IMR-90 (cell line): ENCODE measurements around the gene C18orf32. TPM values are rescaled to one million over a fixed set of nuclear protein-coding genes. Genes with fewer than 3 reads are reported as not detected.

ENCODE experiments used
- ATAC-seq: fragments of 200-7000 bp; cut with Tn5 transposase; 2 replicates; pipeline ENCODE4 v1.9.1; 2020; ENCODE audit warnings: low read depth, mild to moderate bottlenecking, moderate library complexity
- BruUV-seq: library from RNA; stranded (reverse); fragments of 400-500 nt; replicated peaks from 2 replicates; lab custom pipeline; 2021; lab: Mats Ljungman, UMichigan
- CTCF ChIA-PET: fragments of 300-600 bp; formaldehyde crosslinking; extraction: SDS; loops from one replicate; lab custom pipeline; 2021; ENCODE audit warnings: antibody characterized with exemption; lab: Yijun Ruan, JAX
- POLR2A ChIA-PET: fragments of 300-600 bp; sonication (Branson Sonifier 250); formaldehyde crosslinking; loops from one replicate; lab custom pipeline; 2022; ENCODE audit warnings: antibody characterized with exemption; ENCODE audit not compliant: unreplicated experiment; lab: Charles Lee
- DNase-seq: peaks from one replicate; pipeline ENCODE4 v3.0.0; 2013
- H2AFZ ChIP-seq: replicated peaks from 2 replicates; pipeline ENCODE3; 2013; ENCODE audit warnings: low read length, mild to moderate bottlenecking; ENCODE audit not compliant: poor library complexity
- H2AK5ac ChIP-seq: 2 replicates; pipeline ENCODE4 v1.6.1; 2013; ENCODE audit warnings: low read depth, low read length, inconsistent platforms
- H2AK9ac ChIP-seq: replicated peaks from 2 replicates; pipeline ENCODE3; 2013; ENCODE audit warnings: mild to moderate bottlenecking, low read depth, low read length, moderate library complexity; ENCODE audit not compliant: poor library complexity
- H2BK120ac ChIP-seq: 2 replicates; pipeline ENCODE4 v1.6.1; 2013; ENCODE audit warnings: low read depth, low read length, inconsistent platforms
- H2BK15ac ChIP-seq: 3 replicates; pipeline ENCODE4 v1.6.1; 2013; ENCODE audit warnings: low read depth, low read length, inconsistent platforms
- H2BK20ac ChIP-seq: 2 replicates; pipeline ENCODE4 v1.6.1; 2013; ENCODE audit warnings: low read depth, mild to moderate bottlenecking, inconsistent platforms, low read length, moderate library complexity
- H2BK5ac ChIP-seq: 2 replicates; pipeline ENCODE4 v1.6.1; 2013; ENCODE audit warnings: mild to moderate bottlenecking, low read depth, low read length, inconsistent platforms; ENCODE audit not compliant: poor library complexity, severe bottlenecking
- H3K14ac ChIP-seq: replicated peaks from 2 replicates; pipeline ENCODE4 v1.6.1; 2013; ENCODE audit warnings: low read depth, low read length, inconsistent platforms
- H3K18ac ChIP-seq: 2 replicates; pipeline ENCODE4 v1.6.1; 2013; ENCODE audit warnings: low read depth, low read length, control low read depth
- H3K23ac ChIP-seq: 2 replicates; pipeline ENCODE4 v1.6.1; 2013; ENCODE audit warnings: low read depth, low read length, inconsistent platforms
- H3K27ac ChIP-seq: 2 replicates; pipeline ENCODE4 v1.5.1; 2013; ENCODE audit warnings: mild to moderate bottlenecking, control low read depth, low read length; ENCODE audit not compliant: insufficient read depth
- H3K27me3 ChIP-seq: 2 replicates; pipeline ENCODE4 v1.6.1; 2013; ENCODE audit warnings: low read length; ENCODE audit not compliant: control insufficient read depth, insufficient read depth
- H3K36me3 ChIP-seq: 2 replicates; pipeline ENCODE4 v1.6.1; 2013; ENCODE audit warnings: low read length, mixed read lengths; ENCODE audit not compliant: control insufficient read depth, insufficient read depth
- H3K4ac ChIP-seq: 2 replicates; pipeline ENCODE4 v1.6.1; 2013; ENCODE audit warnings: low read depth, low read length, inconsistent platforms
- H3K4me1 ChIP-seq: 2 replicates; pipeline ENCODE4 v1.6.1; 2013; ENCODE audit warnings: low read length, mixed read lengths; ENCODE audit not compliant: control insufficient read depth, insufficient read depth
- H3K4me2 ChIP-seq: 2 replicates; pipeline ENCODE4 v1.6.1; 2013; ENCODE audit warnings: low read depth, mild to moderate bottlenecking, control low read depth, low read length, moderate library complexity
- H3K4me3 ChIP-seq: 2 replicates; pipeline ENCODE4 v1.5.1; 2013; ENCODE audit warnings: low read depth, mild to moderate bottlenecking, control low read depth, low read length, moderate library complexity; ENCODE audit not compliant: insufficient read depth
- H3K56ac ChIP-seq: 2 replicates; pipeline ENCODE4 v1.6.1; 2013; ENCODE audit warnings: low read length, inconsistent platforms; ENCODE audit not compliant: insufficient read depth; ENCODE audit errors: extremely low read depth
- H3K79me1 ChIP-seq, 2 experiments: 2 replicates each; pipeline ENCODE4 v1.6.1; 2013; ENCODE audit warnings: low read length in 2 of 2, inconsistent platforms in 1 of 2, low read depth in 1 of 2
- H3K9ac ChIP-seq: 2 replicates; pipeline ENCODE4 v1.6.1; 2013; ENCODE audit warnings: low read depth, low read length, control low read depth
- H3K9me1 ChIP-seq: 2 replicates; pipeline ENCODE4 v1.6.1; 2013; ENCODE audit warnings: low read length, inconsistent platforms; ENCODE audit not compliant: insufficient read depth
- H3K9me3 ChIP-seq: 2 replicates; pipeline ENCODE4 v1.6.1; 2013; ENCODE audit warnings: low read length; ENCODE audit not compliant: control insufficient read depth, insufficient read depth
- H4K20me1 ChIP-seq: 2 replicates; pipeline ENCODE4 v1.6.1; 2013; ENCODE audit warnings: low read length, inconsistent platforms; ENCODE audit not compliant: insufficient read depth
- H4K5ac ChIP-seq: 2 replicates; pipeline ENCODE4 v1.6.1; 2013; ENCODE audit warnings: mild to moderate bottlenecking, low read depth, low read length, control low read depth
- H4K8ac ChIP-seq, 2 experiments: 2 replicates each; pipeline ENCODE4 v1.6.1; 2013; ENCODE audit warnings: low read depth in 2 of 2, low read length in 2 of 2, control low read depth in 1 of 2, inconsistent platforms in 1 of 2
- H4K91ac ChIP-seq: 2 replicates; pipeline ENCODE4 v1.6.1; 2013; ENCODE audit warnings: low read depth, low read length, inconsistent platforms; ENCODE audit not compliant: insufficient read depth
- BHLHE40 ChIP-seq: fragments of 150-350 bp; IDR thresholded peaks from 2 replicates; pipeline ENCODE4 v1.6.1; 2016; ENCODE audit warnings: mild to moderate bottlenecking, low read depth, low read length
- CHD1 ChIP-seq: IDR thresholded peaks from 2 replicates; pipeline ENCODE4 v1.6.1; 2012; ENCODE audit warnings: low read depth, low read length, improper control_type of control experiment
- FOS ChIP-seq: fragments of 150-350 bp; IDR thresholded peaks from 2 replicates; pipeline ENCODE4 v1.6.1; 2016; ENCODE audit warnings: low read depth, low read length
- MAFK ChIP-seq: IDR thresholded peaks from 2 replicates; pipeline ENCODE4 v1.6.1; 2012; ENCODE audit warnings: low read depth, low read length, improper control_type of control experiment
- MAZ ChIP-seq: IDR thresholded peaks from 2 replicates; pipeline ENCODE4 v1.6.1; 2012; ENCODE audit warnings: low read depth, mild to moderate bottlenecking, low read length, improper control_type of control experiment, moderate library complexity, borderline replicate concordance
- MXI1 ChIP-seq: IDR thresholded peaks from 2 replicates; pipeline ENCODE4 v1.6.1; 2012; ENCODE audit warnings: low read depth, mild to moderate bottlenecking, low read length, moderate library complexity, borderline replicate concordance
- NFE2L2 ChIP-seq: fragments of 150-350 bp; IDR thresholded peaks from 2 replicates; pipeline ENCODE4 v1.6.1; 2016; ENCODE audit warnings: low read depth, mild to moderate bottlenecking, low read length
- POLR2A ChIP-seq: IDR thresholded peaks from 2 replicates; pipeline ENCODE4 v1.6.1; 2012; ENCODE audit warnings: mild to moderate bottlenecking, low read depth, low read length
- RAD21 ChIP-seq: IDR thresholded peaks from 2 replicates; pipeline ENCODE4 v1.6.1; 2012; ENCODE audit warnings: low read length, improper control_type of control experiment
- RCOR1 ChIP-seq: IDR thresholded peaks from 2 replicates; pipeline ENCODE4 v1.6.1; 2012; ENCODE audit warnings: mild to moderate bottlenecking, low read length, improper control_type of control experiment; ENCODE audit not compliant: insufficient replicate concordance
- RFX5 ChIP-seq: IDR thresholded peaks from 2 replicates; pipeline ENCODE4 v1.8.0; 2012; ENCODE audit warnings: low read depth, mild to moderate bottlenecking, low read length, moderate library complexity
- SMC3 ChIP-seq: fragments of 150-350 bp; IDR thresholded peaks from 2 replicates; pipeline ENCODE4 v1.6.1; 2016; ENCODE audit warnings: low read depth, mild to moderate bottlenecking, antibody characterized with exemption, low read length, moderate library complexity
- WGBS, 2 experiments: methylation state at CpG; one replicate each; pipeline versions ENCODE4 v1.1.5 to v1.1.7; 2013; ENCODE audit warnings: missing lambda C conversion rate in 2 of 2; ENCODE audit not compliant: insufficient read length in 1 of 2; ENCODE audit errors: extremely low coverage in 2 of 2; 5-methylcytosine and 5-hydroxymethylcytosine counted together
- dilution Hi-C: fragments of 300-500 bp; cut with HindIII; formaldehyde crosslinking; loops from one replicate; pipeline ENCODE4 v1.14.3; 2018; ENCODE audit warnings: low sequenced_read_pairs; ENCODE audit not compliant: unreplicated experiment
- in situ Hi-C: fragments of 300-500 bp; cut with MboI; formaldehyde crosslinking; loops from 3 replicates; pipeline ENCODE4 v1.14.3; 2019; ENCODE audit warnings: low sequenced_read_pairs, inconsistent platforms, mixed read lengths
- intact Hi-C: fragments of 100-400 bp; cut with micrococcal nuclease; formaldehyde crosslinking; loops from 2 replicates; pipeline ENCODE4 v1.10.0; 2022
- polyA plus RNA-seq, 3 experiments: library from polyadenylated mRNA; depleted of rRNA; stranded (reverse); fragments of >200 nt; gene quantifications; 2 replicates each; pipeline ENCODE4 v1.2.3, GENCODE V29; 2012; ENCODE audit warnings: low replicate concordance in 1 of 3
- total RNA-seq: library from RNA; depleted of rRNA; stranded (reverse); fragments of >200 nt; gene quantifications from 2 replicates; pipeline ENCODE4 v1.2.3, GENCODE V29; 2012
- TF ChIP-seq, protein P1 (sequence below): fragments of 150-350 bp; IDR thresholded peaks from 2 replicates; pipeline ENCODE4 v1.6.1; 2016; ENCODE audit warnings: low read depth, mild to moderate bottlenecking, low read length, moderate library complexity, borderline replicate concordance
- TF ChIP-seq, protein P2 (sequence below): conservative IDR thresholded peaks from 2 replicates; pipeline ENCODE4 v1.5.1; 2012; ENCODE audit warnings: mild to moderate bottlenecking, low read depth, low read length, improper control_type of control experiment
- TF ChIP-seq, protein P3 (sequence below): fragments of 150-350 bp; IDR thresholded peaks from 2 replicates; pipeline ENCODE4 v1.6.1; 2017; ENCODE audit warnings: mild to moderate bottlenecking, antibody characterized with exemption, low read length, low read depth

The C18orf32 gene
- total and polyA plus RNA-seq, 2 of the 4 experiments (the other 2 are of a cell fraction) = 3.6 to 21.4 TPM

DNA sequence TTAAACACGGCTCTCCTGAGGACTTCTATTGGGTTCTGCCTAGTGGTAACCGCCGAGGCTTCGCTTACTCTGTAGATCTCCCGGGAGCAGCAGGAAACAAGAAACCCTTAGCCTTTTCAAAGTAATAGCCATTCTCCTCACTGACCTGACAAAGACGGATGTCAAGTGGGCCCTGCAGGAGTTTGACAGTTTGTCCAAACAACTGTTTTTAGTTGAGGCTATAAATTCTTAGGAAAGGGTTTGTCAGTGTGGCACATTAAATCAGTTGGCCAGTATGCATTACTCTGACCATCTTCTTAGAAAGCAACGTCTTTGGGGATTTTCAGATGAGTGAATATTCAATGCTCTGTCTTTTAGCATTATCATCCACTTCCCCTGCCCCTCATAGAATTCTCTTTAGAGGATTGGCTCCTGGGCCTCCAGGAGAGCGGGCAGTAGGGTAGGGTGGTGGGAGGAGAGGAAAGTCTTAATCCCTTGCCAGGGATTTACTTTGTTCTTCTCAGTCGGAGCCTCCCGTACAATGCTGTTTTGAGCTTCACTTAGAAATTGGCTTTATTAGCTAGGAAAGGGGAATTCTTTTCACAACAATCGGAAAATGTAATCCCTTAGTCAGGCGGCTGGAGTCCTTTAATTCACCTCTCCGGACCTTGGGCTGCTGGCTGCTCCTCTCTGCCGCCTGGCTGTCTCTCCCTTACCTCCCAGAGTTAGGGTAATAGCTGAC lies 13.3 kb upstream of the C18orf32 start:
- no TSS peak for BruUV-seq
- H3K23ac ChIP-seq = no peak overlapping the region
- DNase-seq = no peak
- no peak overlapping the region for H3K14ac ChIP-seq
- no peak overlapping the region for H2BK120ac ChIP-seq
- in situ Hi-C loops = loop anchor here (25.0 kb wide), 1 partner anchor 687 kb away; the partner anchor contains the start of gene MYO5B
- H3K27me3 ChIP-seq = peaks cover 19% of the 10 kb centered on the region
- H2BK15ac ChIP-seq = no peak overlapping the region
- no peak overlapping the region for H2BK20ac ChIP-seq
- H4K91ac ChIP-seq = no peak overlapping the region
- H3K56ac ChIP-seq = no peak overlapping the region
- H3K4me1 ChIP-seq = peaks cover 1% of the 10 kb centered on the region; the same call in 1 of the 2 replicates
- no peak overlapping the region for H3K4ac ChIP-seq
- H2BK5ac ChIP-seq = no peak overlapping the region
- dilution Hi-C loops = no loop called here
- H2AFZ ChIP-seq = no peak overlapping the region
- no peak overlapping the region for H2AK5ac ChIP-seq
- CTCF ChIA-PET = interaction anchor here (1.4 kb wide), 1 partner anchor 10 kb away, joined by 7 read pairs; no protein-coding TSS in a partner anchor
- no peaks in the 10 kb centered on the region; the same call in 1 of the 2 replicates for H3K9me3 ChIP-seq
- H3K27ac ChIP-seq = no peak overlapping the region
- POLR2A ChIA-PET = interaction anchor here (0.6 kb wide), 1 partner anchor 227 kb away, joined by 7 read pairs; no protein-coding TSS in a partner anchor
- H3K4me3 ChIP-seq = no peak overlapping the region
- H3K9me1 ChIP-seq = no peaks in the 10 kb centered on the region
- peak; percentile 24; the same call in 1 of the 2 replicates for ATAC-seq
- no peak overlapping the region for H4K5ac ChIP-seq
- no peaks in the 10 kb centered on the region for H3K79me1 ChIP-seq
- no peak overlapping the region for H4K8ac ChIP-seq
- WGBS, 2 experiments = 60% methylated on average over 1 of the region's 14 CpGs; no CpG with 5 or more reads in 1 of the 2 experiments
- H3K18ac ChIP-seq = no peak overlapping the region
- H3K4me2 ChIP-seq = no peak overlapping the region
- H4K20me1 ChIP-seq = no peaks in the 10 kb centered on the region
- no peak overlapping the region for H3K9ac ChIP-seq
- intact Hi-C loops = no loop called here
- no peak overlapping the region for H2AK9ac ChIP-seq
- no peaks in the 10 kb centered on the region for H3K36me3 ChIP-seq
- TF ChIP-seq FOS = no peak
- TF ChIP-seq BHLHE40 = no peak
- no peak for TF ChIP-seq RFX5
- TF ChIP-seq MAZ = no peak
- TF ChIP-seq SMC3 = no peak
- TF ChIP-seq RAD21 = no peak
- no peak for TF ChIP-seq CHD1
- TF ChIP-seq POLR2A = no peak
- TF ChIP-seq, protein P1, sequence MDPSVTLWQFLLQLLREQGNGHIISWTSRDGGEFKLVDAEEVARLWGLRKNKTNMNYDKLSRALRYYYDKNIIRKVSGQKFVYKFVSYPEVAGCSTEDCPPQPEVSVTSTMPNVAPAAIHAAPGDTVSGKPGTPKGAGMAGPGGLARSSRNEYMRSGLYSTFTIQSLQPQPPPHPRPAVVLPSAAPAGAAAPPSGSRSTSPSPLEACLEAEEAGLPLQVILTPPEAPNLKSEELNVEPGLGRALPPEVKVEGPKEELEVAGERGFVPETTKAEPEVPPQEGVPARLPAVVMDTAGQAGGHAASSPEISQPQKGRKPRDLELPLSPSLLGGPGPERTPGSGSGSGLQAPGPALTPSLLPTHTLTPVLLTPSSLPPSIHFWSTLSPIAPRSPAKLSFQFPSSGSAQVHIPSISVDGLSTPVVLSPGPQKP = no peak
- TF ChIP-seq, protein P2, sequence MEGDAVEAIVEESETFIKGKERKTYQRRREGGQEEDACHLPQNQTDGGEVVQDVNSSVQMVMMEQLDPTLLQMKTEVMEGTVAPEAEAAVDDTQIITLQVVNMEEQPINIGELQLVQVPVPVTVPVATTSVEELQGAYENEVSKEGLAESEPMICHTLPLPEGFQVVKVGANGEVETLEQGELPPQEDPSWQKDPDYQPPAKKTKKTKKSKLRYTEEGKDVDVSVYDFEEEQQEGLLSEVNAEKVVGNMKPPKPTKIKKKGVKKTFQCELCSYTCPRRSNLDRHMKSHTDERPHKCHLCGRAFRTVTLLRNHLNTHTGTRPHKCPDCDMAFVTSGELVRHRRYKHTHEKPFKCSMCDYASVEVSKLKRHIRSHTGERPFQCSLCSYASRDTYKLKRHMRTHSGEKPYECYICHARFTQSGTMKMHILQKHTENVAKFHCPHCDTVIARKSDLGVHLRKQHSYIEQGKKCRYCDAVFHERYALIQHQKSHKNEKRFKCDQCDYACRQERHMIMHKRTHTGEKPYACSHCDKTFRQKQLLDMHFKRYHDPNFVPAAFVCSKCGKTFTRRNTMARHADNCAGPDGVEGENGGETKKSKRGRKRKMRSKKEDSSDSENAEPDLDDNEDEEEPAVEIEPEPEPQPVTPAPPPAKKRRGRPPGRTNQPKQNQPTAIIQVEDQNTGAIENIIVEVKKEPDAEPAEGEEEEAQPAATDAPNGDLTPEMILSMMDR = no peak
- TF ChIP-seq, protein P3, sequence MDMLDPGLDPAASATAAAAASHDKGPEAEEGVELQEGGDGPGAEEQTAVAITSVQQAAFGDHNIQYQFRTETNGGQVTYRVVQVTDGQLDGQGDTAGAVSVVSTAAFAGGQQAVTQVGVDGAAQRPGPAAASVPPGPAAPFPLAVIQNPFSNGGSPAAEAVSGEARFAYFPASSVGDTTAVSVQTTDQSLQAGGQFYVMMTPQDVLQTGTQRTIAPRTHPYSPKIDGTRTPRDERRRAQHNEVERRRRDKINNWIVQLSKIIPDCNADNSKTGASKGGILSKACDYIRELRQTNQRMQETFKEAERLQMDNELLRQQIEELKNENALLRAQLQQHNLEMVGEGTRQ = no peak
- no peak for TF ChIP-seq RCOR1
- no peak for TF ChIP-seq NFE2L2
- no peak for TF ChIP-seq MXI1
- TF ChIP-seq MAFK = no peak
